C4-2B (cell line): ENCODE measurements around the gene IFT80.
"Not testable (repeated sequence)": the region's sequence is repeated elsewhere in the genome, so short reads cannot be mapped to it uniquely, and the experiment has no call there.

ENCODE experiments used
- H3K27ac ChIP-seq: fragments of 450-650 bp; 2 replicates; pipeline ENCODE4 v1.5.1; 2017
- CTCF ChIP-seq: fragments of 450-650 bp; conservative IDR thresholded peaks from 2 replicates; pipeline ENCODE4 v1.5.1; 2017; ENCODE audit warnings: mild to moderate bottlenecking
- ZFX ChIP-seq: fragments of 450-650 bp; IDR thresholded peaks from 2 replicates; pipeline ENCODE4 v1.6.1; 2017

IFT80 gene

DNA sequence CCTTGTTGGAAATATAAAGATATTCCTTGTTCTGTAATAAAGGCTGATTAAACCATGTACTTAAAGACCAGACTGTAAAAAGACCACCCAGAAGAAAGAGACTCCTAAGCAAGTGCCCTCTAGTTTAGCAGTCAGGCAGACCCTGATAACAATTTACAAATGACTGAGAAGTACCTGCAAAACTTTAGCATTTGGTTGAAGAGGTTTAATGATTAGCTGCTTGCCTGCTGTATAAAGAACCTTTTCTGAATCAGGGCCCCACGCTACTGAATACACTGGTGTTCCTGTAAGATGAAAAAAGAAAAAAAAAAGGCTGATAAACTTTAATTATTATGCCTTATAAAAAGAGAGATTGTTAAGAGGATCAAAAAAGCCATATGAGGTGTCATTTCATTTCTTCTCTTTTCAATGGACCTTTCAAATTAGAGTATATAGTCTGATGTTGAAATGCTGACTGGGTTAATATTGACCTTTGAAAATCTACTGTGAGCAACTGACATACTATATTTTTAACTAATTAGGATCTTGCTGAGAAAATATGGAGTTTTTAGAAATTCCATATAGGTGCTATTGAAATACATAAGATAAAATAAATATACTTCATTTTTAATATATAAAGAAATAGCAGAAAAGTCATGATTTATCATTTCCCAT is 33.0 kb downstream of the IFT80 start:
- no peak overlapping the region for H3K27ac ChIP-seq
- no peak for TF ChIP-seq CTCF
- TF ChIP-seq ZFX: no peak

- H3K27ac ChIP-seq: not testable (repeated sequence)
Measured at GRCh38 chr3:160362896-160363295, 36.1 kb downstream of the IFT80 start.

DNA sequence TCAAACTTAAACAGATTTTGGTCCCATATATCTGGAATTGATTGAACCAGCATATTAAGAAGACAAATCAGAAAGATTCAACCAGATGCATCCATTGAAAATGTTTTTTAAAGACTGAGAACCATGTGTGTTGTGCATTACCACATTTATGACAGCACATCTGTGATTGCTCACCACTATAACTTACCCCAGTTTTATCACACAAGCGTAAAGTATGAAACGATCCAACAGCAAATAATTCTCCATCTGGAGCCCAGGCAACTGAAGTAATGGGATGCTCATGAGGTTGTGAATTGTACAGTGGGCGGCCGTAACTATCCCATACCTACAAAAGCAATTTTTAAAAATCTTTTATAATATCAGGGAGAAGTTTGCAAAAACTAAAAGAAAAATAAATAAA is 43.2 kb downstream of the IFT80 start:
- no peak overlapping the region for H3K27ac ChIP-seq
- TF ChIP-seq ZFX (no peak), CTCF (no peak)

DNA sequence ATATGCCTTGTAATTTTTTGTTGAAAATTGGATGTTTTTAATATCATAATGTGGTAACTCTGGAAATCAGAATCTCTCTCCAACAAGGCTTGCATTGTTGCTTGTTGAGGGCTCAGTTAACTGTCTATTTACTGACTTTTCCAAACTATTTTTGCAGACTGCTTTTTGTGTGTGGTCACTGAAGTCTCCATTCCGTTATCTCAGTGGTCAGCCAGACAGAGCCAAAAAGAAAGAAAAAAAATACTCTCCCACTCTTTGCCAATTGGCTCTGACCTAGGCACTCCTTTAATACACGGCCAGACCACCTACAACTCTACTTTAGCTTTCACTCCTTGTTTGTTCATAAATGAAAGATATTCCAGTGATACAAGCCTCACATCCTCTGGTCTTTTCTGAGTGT is 52.5 kb downstream of the IFT80 start:
- TF ChIP-seq CTCF (no peak), ZFX (no peak)
- H3K27ac ChIP-seq: no peak overlapping the region

DNA sequence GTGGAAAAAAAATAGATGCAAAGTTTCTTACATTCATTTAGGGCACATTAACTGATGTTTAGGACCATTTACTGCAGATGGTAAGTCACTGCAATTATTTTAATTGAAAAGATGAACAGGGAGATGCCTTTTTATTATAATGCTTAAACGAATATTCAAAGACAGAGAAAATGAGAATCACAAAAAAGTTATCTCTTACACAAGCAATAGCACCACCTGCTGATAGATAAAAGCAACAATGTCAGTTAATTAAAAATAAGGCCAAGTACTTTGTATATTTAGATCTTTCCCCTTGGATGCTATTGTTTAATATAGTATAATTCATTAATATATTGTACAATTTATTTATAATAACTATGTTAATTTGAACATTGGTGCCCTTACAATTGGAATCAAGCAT is 55.9 kb downstream of the IFT80 start:
- TF ChIP-seq ZFX: no peak
- TF ChIP-seq CTCF: peak; percentile 79

DNA sequence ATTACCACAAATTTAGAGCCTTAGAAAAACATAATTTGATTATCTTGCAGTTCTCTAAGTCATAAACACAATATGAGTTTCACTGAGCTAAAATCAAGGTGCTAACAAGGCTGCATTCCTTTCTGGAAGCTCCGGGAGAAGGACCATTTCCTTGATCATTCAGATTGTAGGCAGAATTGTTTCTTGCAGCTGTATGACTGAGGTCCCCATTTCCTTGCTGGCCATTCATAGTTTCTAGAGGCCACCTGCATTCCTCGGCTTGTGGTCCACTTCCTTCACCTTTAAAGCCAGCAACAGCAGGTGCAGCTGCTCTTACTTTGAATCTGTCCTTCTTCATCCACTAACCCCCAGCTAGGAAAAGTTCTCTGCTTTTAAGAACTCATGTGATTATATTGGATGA is 58.7 kb downstream of the IFT80 start:
- TF ChIP-seq CTCF (no peak), ZFX (no peak)
- no peak overlapping the region for H3K27ac ChIP-seq

More for the DNA sequence above, 55.9 kb downstream of the IFT80 start:
- no peak overlapping the region for H3K27ac ChIP-seq

DNA sequence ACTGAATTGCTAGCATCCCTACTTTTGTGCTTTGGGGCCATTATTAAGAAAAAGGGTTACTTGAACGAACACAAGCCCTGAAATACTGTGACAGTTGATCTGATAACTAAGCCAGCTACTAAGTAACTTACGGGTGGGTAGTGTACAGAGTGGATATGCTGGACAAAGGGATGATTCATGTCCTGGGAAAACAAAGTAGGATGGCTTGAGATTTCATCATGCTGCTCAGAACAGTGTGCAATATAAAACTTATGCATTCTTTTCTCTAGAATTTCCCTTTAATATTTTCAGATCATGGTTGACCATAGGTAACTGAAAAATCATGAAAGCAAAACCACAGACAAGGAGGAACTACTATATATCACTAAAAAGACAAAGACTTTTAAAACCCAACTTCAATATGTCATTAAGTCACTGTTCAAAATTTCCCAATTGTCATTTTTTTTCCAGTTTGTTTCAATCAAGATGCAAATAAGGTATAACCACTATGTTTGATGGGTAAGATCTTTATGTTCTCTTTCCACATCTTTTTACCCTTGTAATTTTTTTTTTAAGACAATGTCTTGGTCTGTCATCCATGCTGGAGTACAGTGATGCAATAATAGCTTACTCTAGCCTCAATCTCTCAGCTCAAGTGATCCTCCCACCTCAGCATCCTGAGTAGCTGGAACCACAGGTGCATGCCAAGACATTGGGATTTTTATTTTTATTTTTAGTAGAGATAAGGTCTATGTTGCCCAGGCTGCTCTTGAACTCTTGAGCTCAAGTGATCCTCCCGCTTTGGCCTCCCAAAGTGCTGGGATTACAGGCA is 67.7 kb downstream of the IFT80 start:
- no peak overlapping the region for H3K27ac ChIP-seq
- no peak for TF ChIP-seq ZFX
- TF ChIP-seq CTCF: no peak
